ENCODE data around the gene MEG3. TPM values are rescaled to one million over a fixed set of nuclear protein-coding genes. Genes with fewer than 3 reads are reported as not detected.

MEG3 gene
- total RNA-seq, 4 donors from 2014 or later = 101 to 177 (median 167) TPM

DNA sequence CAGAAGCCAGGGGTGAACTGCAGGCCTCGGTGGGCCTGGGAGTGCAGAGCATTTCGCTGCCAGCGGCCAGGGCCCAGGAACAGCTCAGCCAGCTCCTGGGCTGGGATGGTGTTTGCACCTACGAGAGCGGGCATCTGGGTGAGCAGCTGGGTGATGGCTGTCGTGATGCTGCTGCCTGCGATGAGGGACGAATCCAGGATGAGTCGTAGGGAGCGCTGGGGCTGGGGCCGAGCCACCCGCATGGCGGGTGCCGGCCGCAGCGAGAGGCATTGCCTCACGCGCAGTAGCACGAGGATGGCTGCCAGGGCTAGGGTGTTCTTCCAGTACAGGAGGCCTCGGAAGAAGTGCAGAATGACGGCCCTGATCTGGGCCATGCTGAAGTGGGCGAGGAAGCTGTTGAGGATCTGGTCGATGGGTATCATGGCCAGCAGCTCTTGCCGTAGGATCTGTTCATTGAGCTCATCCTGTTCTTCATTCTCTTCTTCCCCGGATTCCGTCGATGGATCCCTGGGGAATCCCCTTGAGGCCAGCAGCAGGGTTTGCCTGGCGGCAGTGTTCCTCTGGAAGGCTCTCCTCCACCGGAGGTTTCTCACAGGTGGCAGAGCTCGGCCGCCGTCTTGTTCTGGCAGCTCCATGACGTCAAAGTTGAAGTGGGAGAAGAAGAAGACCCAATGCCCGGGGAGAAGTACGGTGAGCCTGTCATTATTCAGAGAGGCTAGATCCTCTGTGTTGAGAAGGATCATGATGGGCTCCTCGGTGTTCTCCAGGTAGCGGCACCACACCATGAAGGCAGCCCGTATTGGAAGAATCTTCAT is 55.5 kb downstream of the MEG3 start:
- H3K36me3 ChIP-seq = peaks cover 0 to 27% (median 0%) of the 10 kb centered on the region in 3 donors
- WGBS, 2 donors = 95% methylated on average over 36 to 38 of the region's 38 CpGs
- H3K4me3 ChIP-seq = no peak overlapping the region
- no peak for DNase-seq (ENCODE audit: low spot score in 2 of 2)
- H3K4me1 ChIP-seq = no peaks in the 10 kb centered on the region
- H3K27ac ChIP-seq = no peak overlapping the region
- TF ChIP-seq, protein P1, sequence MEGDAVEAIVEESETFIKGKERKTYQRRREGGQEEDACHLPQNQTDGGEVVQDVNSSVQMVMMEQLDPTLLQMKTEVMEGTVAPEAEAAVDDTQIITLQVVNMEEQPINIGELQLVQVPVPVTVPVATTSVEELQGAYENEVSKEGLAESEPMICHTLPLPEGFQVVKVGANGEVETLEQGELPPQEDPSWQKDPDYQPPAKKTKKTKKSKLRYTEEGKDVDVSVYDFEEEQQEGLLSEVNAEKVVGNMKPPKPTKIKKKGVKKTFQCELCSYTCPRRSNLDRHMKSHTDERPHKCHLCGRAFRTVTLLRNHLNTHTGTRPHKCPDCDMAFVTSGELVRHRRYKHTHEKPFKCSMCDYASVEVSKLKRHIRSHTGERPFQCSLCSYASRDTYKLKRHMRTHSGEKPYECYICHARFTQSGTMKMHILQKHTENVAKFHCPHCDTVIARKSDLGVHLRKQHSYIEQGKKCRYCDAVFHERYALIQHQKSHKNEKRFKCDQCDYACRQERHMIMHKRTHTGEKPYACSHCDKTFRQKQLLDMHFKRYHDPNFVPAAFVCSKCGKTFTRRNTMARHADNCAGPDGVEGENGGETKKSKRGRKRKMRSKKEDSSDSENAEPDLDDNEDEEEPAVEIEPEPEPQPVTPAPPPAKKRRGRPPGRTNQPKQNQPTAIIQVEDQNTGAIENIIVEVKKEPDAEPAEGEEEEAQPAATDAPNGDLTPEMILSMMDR (IDR thresholded peaks at IDR 0.05) = no peak
- no peak for TF ChIP-seq EP300 (IDR thresholded peaks at IDR 0.05)
- no peak for TF ChIP-seq POLR2A (IDR thresholded peaks at IDR 0.05)
- H3K9me3 ChIP-seq = peaks cover 0 to 17% (median 0%) of the 10 kb centered on the region in 4 donors
- no peaks in the 10 kb centered on the region for H3K27me3 ChIP-seq

DNA sequence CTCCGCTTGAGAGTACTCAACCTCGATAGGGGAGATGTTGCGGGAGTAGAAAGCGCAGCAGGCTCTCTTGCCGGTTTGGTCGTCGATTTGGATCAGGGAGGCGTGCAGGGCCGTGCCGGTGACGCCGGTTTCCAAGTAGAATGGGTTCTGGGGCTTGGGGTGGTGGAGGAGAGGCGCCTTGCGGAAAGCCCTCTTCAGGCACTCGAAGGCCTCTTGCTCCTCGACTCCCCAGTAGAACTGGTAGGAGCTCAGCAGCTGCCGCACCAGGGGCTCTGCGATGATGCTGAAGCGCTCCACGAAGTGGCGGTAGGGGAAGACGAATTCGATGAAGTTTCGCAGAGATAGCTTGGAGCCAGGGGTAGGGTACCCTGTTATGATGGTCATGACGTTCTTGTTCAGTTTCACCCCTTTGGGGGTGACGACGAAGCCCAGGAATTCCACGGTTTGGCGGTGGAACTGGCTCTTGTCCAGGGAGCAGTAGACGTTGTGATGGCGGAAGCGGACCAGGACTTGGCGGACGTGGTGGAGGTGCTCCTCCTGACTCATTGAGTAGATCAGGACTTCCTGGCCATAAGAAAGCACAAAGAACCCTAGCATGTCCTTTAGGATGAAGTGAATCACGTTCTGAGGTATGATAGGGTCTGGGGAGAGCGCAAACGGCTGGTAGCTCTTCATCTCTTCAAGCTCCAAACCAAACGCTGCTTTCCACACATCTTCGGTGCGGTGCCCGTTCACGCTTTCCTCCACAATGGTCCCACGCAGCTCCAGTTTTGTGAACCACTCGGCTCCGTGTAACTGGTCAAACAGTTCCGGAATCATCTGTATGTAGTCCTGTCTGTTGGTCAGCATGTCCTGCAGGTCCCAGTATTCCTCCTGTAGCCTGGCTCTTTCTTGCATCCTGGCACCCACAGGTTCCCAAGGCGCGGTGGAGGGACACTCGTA is 56.4 kb downstream of the MEG3 start:
- H3K4me3 ChIP-seq = no peak overlapping the region
- TF ChIP-seq EP300 (IDR thresholded peaks at IDR 0.05) (no peak), POLR2A (IDR thresholded peaks at IDR 0.05) (no peak)
- TF ChIP-seq, protein P1 (IDR thresholded peaks at IDR 0.05) = no peak
- no peaks in the 10 kb centered on the region for H3K4me1 ChIP-seq
- peaks cover 0 to 27% (median 0%) of the 10 kb centered on the region in 3 donors for H3K36me3 ChIP-seq
- no peaks in the 10 kb centered on the region for H3K27me3 ChIP-seq
- peaks cover 0 to 17% (median 0%) of the 10 kb centered on the region in 4 donors for H3K9me3 ChIP-seq
- no peak for DNase-seq (ENCODE audit: low spot score in 2 of 2)
- no peak overlapping the region for H3K27ac ChIP-seq
- 94 to 95% methylated on average over 48 to 49 of the region's 49 CpGs for WGBS, 2 donors

DNA sequence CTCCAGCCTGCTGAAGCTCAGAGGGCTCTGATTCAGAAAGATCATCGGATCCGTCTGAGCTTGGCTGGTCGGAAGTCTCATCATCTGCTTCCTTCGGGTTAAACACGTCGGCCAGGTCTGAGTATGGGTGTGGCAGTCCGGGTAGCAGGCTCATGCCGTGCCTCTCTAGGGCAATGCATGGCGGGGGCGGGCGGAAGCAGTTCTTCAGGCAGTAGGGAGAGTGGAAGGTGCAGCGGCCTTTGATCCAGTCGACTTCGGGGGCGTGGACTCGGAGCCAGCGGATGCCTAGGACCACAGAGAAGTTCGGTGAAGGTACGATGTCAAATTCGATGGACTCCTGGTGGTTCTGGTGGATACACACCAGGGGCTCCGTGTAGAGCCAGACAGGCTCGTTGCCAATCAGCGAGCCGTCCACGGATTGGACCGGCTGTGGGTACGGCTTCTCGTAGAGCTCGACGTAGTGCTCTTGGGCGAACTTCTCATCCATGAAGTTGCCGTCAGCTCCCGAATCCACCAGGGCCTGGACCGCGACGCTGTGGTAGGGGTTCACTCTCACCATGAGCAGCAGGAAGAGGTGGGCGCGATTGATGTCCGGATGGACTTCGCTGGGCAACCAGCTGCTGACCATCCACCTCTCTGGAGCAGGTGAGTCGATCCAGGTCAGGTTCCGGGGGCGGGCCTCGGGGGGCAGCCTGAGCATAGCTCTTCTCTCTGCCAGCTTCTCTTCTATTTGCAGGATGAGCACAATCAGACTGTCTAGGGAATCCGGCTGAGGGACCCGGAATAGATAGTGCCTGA is 57.3 kb downstream of the MEG3 start:
- Histone ChIP-seq H3K36me3 (peaks cover 0 to 27% (median 0%) of the 10 kb centered on the region in 3 donors), H3K27ac (no peak overlapping the region), H3K9me3 (peaks cover 0 to 17% (median 0%) of the 10 kb centered on the region in 4 donors), H3K4me3 (no peak overlapping the region), H3K27me3 (no peaks in the 10 kb centered on the region), H3K4me1 (no peaks in the 10 kb centered on the region)
- 95 to 96% methylated on average over 43 to 45 of the region's 46 CpGs for WGBS, 2 donors
- no peak for DNase-seq (ENCODE audit: low spot score in 2 of 2)
- no peak for TF ChIP-seq EP300 (IDR thresholded peaks at IDR 0.05)
- no peak for TF ChIP-seq POLR2A (IDR thresholded peaks at IDR 0.05)
- TF ChIP-seq, protein P1 (IDR thresholded peaks at IDR 0.05) = no peak

DNA sequence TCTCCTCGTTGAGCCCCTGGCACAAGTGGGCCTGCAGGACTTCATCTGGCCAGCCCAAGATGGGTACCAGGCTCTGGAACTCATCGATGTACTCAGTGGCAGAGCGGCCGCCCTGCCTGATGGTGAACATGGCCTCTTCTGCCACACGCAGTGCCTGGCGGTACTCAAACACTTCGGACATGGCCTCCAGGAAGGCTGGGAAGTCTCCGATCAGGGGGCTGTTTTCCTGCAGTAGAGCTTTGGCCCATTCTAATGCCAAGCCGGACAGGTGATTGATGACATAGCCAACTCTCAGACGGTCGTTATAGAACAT is 57.8 kb downstream of the MEG3 start:
- H3K36me3 ChIP-seq = peaks cover 0 to 27% (median 0%) of the 10 kb centered on the region in 3 donors
- no peak overlapping the region for H3K4me3 ChIP-seq
- peaks cover 0 to 17% (median 0%) of the 10 kb centered on the region in 4 donors for H3K9me3 ChIP-seq
- H3K27me3 ChIP-seq = no peaks in the 10 kb centered on the region
- no peak overlapping the region for H3K27ac ChIP-seq
- no peak for TF ChIP-seq EP300 (IDR thresholded peaks at IDR 0.05)
- TF ChIP-seq, protein P1 (IDR thresholded peaks at IDR 0.05) = no peak
- no peak for TF ChIP-seq POLR2A (IDR thresholded peaks at IDR 0.05)
- 97 to 98% methylated on average over 10 to 11 of the region's 11 CpGs for WGBS, 2 donors
- DNase-seq (ENCODE audit: low spot score in 2 of 2) = no peak
- H3K4me1 ChIP-seq = no peaks in the 10 kb centered on the region

Measured in tibial nerve (tissue), 4 donors.